OCI-M1 (cell line): ENCODE data around the gene OGA.
A peak's percentile ranks its signal among the peaks of the same experiment; 100 is the strongest.

Experiments used
- DNase-seq: peaks from one replicate; lab custom pipeline; 2025; lab: John Stamatoyannopoulos, UW

OGA gene

DNA sequence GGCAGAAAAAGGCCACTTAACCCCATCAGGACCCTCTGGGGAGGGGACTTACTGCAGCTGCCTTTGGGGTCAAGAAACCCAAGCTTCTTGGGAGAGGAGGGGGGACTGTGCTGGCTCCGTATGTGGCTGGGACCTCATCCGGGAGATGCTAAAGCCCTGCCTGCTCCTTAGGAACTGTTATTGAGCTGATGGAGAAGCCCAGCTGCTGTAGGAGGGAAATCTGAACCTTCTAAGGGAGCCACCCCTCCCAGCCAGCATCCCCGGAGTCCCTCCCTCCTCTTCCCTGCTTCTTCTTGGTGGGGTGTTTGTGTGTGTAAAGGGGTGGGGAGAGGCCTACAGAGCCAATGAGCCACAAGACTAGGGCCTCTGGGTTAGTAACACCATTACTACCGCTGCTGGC lies 17.1 kb upstream of the OGA start:
- DNase-seq = no peak

- DNase-seq = peak; percentile 89
Observed at GRCh38 chr10:101834341-101834740, 16.1 kb upstream of the OGA start.

GRCh38 chr10:101833466-101833865 lies 15.2 kb upstream of the OGA start:
- DNase-seq = no peak

DNA sequence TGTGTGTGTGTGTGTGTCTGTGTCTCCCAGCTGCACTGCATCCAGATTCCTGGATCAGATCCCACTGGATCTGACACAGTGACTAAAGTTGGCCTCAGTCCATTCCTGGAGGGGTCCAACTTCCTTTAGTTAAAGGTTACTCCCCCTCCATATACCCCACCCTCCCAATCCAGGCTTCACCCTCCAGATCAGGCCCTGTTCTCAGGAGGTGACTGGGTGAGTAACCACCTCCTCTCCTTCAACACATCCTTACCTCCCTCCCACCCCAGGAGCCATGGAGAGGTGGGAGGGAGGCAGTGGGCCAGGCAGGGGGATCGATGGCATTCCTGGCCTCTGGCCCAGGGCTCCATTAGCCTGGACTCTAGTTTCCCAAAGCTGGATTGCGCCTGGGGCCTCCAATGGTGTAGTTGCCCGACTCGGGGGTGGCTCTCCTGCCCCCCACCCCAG lies 14.1 kb upstream of the OGA start:
- no peak for DNase-seq

GRCh38 chr10:101831169-101831811 lies 13.0 kb upstream of the OGA start:
- DNase-seq = peak; percentile 37

- peak; percentile 93 for DNase-seq
Observed at GRCh38 chr10:101830322-101831168, 12.3 kb upstream of the OGA start.

DNA sequence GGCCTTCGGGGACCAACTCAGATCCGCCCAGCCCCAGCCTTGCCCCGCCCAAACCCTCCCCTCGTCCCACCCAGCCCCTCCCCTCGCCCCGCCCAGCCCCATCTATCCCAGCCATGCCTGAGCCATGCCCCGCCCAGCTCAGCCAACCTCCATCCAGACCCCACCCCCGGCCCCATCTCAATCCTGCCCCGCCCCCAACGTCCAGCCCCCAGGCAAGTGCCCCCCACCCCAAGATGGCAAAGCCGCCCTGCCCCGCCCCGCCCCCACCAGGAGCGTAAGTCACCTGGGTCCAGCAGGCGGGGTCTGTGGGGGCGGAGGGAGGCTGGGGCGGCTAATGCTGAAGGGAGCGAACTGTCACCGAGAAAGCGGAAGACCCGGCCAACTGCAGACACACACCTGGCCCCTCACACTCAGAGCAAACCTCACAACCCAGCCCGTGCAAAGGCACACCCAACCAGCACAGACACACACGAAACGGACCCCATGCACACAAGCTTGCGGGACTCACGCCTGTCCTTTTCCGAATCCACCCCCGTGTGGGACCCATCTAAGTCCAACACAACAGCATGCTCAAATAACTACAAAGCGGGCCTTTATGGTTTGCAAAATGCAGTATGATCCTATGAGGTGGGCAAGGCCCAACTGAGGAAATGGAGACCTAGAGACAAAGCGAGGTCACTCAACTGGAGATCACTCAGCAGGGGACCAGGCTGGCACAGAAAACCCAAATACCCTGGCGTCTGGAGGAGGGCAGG lies 11.5 kb upstream of the OGA start:
- no peak for DNase-seq

DNA sequence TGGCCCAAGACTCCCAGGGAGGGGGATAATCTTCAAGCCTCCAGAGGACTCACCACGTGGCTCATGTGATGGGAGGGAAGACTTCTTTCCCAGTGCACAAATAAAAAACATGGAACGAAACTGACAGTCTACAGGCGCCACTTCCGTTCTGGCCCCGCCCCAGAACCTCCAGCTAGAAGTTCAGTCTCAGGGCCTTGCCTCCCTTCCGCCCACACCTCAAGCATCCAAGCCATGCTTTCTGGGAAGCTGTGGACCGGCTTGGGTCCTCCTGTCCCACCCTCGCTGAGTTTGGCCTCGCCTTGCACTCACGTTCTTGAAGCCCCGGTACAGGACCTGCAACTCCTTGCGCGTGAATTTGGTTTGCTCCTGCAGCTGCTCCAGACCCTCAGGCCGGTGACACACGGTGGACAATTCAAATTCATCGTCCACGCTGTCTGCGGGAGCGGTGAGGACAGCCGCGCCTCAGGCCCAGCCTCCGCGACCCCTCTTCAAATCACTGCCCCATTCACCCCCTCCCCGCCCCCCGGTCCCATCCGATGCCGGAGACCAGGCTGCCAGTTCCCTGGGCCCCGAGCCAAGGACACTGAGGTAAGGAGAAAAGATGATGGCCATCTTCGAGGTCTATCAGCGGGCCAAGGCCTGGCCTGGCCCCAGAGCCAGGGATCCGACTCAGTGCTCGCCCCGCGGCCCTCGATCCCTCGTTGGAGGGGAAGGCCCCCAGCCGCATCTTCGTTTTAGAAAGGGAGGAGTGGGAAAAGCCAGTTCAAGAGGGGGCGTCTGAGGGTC lies 10.7 kb upstream of the OGA start:
- DNase-seq = no peak

- DNase-seq = no peak
Observed at GRCh38 chr10:101827919-101828600, 9.8 kb upstream of the OGA start.

DNA sequence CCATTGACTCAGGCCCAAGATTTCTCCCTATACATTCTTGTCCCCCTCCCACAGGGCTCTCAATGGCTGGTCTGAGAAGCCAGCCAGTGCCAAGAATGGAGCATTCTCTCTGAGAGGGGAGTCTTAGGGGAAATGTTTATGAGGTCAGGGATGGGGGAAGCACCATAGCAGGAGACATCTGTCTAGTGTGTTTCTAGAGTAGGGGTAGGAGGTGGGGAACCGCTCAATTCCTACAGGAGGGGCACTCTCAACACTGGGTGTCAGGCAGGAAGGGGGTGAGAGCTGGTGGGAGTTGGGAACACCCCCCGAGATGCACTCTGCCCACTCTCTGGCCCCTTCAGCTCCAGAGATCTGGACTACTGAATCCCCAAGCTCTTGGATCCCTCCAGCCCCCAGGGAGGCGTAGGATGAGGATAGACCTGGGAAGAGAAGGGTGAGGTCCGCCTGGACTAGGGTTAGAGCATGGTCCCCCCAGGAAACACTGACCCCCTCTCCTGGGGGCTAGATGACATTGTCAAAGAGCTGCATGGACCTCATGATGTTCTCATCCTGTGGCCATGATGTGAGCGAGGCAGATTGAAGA lies 8.7 kb upstream of the OGA start:
- no peak for DNase-seq

- peak; percentile 82 for DNase-seq
Observed at GRCh38 chr10:101824736-101825135, 6.5 kb upstream of the OGA start.

GRCh38 chr10:101818872-101819633 lies 809 bp upstream of the OGA start:
- no peak for DNase-seq

- peak; percentile 91 for DNase-seq
Observed at GRCh38 chr10:101817337-101818118, 716 bp downstream of the OGA start.

- DNase-seq = no peak
Observed at GRCh38 chr10:101816913-101817336, 1.3 kb downstream of the OGA start.

DNA sequence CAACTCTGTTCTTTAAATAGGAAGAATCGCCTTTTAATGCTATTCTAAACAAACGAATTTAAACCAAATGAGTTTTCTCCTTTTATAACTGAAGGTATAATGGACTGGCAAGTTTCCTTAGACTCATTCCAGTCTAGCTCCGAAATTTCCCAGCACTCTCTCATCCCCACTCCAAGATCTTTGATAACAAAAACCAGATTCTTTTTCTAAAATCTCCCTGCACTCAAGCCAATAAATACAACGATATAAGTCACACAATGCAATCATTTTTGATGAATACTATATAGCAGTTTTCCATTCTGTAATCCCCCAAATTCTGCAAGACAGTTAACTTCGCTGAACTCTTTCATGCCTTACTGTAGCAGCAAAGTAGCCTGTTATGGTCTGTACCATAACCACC lies 1.9 kb downstream of the OGA start:
- no peak for DNase-seq

DNA sequence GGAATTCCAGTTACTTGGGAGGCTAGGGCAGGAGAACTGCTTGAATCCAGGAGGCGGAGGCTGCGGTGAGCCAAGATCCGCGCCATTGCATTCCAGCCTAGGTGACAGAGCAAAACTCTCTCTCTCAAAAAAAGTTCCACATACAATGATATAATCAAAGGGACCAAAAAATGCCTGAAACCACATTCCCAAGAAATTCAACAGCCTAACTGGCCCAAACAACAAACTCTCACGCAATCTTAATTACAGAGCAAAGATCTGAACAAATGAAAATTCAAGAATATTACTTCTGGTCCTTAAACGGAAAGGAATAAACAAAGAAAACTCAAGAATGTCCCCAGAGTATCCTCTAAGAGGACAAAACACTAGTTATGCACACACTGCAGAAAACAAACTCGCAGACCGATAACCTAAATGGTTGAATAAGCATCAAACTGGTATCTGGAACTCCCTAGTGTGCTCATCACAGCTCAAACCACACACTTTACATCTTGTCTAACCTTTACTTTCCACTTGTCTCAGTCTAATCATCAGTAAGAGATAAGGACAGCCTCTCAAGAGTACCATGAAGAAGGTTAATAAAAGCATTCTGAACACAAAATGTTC lies 3.7 kb downstream of the OGA start:
- DNase-seq = peak; percentile 43

GRCh38 chr10:101812606-101813005 lies 5.6 kb downstream of the OGA start:
- no peak for DNase-seq

- DNase-seq = no peak
Observed at GRCh38 chr10:101807158-101807557, 11.1 kb downstream of the OGA start.

GRCh38 chr10:101803511-101803910 lies 14.7 kb downstream of the OGA start:
- no peak for DNase-seq
